Testis (tissue), 2 donors: ENCODE measurements around the gene LFNG.
A peak's percentile ranks its signal among the peaks of the same experiment; 100 is the strongest.

ENCODE experiments used
- POLR2A ChIP-seq: fragments of 450-650 bp; IDR thresholded peaks from one replicate; pipeline ENCODE4 v1.6.1; 2017; ENCODE audit warnings: antibody characterized with exemption, mild to moderate bottlenecking, moderate library complexity
- TF ChIP-seq, protein P1 (sequence below), 3 experiments: fragments of 450-650 bp in 2 of 3; fragments of 200-600 bp in 1 of 3; sonication (generic) in 1 of 3; IDR thresholded peaks; one replicate each; pipeline ENCODE4 v1.5.1; 2016 to 2019; ENCODE audit warnings: antibody characterized with exemption in 3 of 3, mild to moderate bottlenecking in 2 of 3, moderate library complexity in 1 of 3

DNA sequence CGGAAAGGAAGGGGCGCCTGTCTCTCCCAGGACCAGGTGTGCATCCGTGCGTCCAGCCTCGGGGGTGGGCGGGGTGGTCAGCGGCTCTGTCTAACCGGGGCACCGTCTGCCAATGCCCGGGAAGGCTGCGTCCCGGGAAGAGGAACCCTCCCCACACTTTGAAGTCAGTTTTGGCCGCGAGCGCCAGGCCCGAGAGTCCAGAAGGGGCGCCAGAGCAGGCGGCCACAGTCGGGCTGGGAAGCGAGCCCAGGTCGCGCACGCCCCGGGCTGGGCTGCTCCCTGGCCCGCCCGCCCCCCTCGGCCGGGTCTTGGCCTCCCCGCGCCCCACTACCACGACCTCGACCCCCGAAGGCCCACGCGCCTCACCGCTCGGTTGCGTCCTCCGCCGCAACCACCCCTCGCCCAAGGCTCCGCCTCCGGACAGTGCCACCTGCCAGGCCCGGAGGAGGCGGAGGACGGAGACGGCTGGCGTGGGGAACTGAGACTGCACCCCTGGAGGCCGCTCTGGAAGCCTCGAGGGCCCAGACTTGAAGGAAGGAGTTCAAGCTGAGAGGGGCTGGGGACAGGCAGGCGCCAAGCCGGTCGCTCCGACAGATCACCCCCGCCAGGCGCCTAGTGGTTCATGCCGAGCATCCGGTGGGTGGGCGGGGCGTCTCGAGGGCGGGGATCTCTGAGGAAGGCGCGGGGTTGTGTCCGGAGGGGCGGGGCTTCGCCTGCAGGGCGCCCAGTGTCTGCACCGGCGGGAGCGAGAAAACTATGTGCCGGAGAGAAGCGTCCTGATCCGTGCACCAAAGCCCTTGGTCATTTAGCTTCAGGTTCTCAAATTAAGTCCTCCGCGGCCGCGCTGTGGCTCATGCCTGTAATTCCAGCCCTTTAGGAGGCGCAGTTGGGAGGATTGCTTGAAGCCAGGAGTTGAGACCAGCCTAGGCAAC is 35.8 kb downstream of the LFNG start, which contains the start of gene BRAT1:
- TF ChIP-seq, protein P1, sequence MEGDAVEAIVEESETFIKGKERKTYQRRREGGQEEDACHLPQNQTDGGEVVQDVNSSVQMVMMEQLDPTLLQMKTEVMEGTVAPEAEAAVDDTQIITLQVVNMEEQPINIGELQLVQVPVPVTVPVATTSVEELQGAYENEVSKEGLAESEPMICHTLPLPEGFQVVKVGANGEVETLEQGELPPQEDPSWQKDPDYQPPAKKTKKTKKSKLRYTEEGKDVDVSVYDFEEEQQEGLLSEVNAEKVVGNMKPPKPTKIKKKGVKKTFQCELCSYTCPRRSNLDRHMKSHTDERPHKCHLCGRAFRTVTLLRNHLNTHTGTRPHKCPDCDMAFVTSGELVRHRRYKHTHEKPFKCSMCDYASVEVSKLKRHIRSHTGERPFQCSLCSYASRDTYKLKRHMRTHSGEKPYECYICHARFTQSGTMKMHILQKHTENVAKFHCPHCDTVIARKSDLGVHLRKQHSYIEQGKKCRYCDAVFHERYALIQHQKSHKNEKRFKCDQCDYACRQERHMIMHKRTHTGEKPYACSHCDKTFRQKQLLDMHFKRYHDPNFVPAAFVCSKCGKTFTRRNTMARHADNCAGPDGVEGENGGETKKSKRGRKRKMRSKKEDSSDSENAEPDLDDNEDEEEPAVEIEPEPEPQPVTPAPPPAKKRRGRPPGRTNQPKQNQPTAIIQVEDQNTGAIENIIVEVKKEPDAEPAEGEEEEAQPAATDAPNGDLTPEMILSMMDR (IDR thresholded peaks at IDR 0.05): peak in 2 of 3 experiments; percentile 21 to 26
- TF ChIP-seq POLR2A: peak; percentile 40
